GM21528 (cell line): ENCODE results near the gene ADPRS.
A peak's percentile ranks its signal among the peaks of the same experiment; 100 is the strongest.

Source experiments
- ATAC-seq: cut with Tn5 transposase; IDR thresholded peaks from one replicate; pipeline ENCODE4 v1.9.1; 2021; ENCODE audit warnings: mild to moderate bottlenecking, moderate library complexity; ENCODE audit not compliant: unreplicated experiment, low FRiP score

ADPRS gene

DNA sequence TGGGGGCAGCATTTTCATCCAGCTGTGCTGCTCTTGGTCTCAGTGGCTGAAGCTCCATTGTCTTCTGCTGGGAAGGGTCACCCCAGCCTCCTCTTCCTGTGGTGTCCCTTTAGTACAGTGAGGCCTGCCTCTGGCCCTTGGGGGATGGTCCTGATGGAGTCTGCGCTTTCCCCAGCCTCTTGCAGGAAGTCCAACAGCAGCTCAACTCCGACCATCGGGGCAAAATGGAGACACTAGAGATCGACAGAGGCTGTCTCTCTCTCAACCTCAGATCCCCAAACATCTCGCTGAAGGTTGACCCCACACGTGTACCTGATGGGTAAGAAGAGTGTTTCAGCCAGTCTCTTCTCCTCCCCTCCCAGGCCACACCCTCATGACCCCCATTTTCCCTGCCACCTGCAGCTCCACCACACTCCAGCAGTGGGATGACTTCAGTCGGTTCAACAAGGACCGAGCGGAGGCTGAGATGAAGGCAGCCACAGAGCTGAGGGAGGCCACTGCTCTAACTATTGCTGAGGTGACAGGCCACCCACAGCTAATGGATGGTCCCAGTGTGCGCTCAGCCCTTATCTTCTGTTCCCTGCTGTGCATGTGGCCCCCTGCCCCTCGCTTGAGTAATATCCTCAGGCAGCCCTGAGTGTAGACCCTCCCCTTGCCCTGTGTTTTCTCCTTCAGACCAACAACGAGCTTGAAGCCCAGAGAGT is 2.0 kb upstream of the ADPRS start:
- ATAC-seq: no peak

DNA sequence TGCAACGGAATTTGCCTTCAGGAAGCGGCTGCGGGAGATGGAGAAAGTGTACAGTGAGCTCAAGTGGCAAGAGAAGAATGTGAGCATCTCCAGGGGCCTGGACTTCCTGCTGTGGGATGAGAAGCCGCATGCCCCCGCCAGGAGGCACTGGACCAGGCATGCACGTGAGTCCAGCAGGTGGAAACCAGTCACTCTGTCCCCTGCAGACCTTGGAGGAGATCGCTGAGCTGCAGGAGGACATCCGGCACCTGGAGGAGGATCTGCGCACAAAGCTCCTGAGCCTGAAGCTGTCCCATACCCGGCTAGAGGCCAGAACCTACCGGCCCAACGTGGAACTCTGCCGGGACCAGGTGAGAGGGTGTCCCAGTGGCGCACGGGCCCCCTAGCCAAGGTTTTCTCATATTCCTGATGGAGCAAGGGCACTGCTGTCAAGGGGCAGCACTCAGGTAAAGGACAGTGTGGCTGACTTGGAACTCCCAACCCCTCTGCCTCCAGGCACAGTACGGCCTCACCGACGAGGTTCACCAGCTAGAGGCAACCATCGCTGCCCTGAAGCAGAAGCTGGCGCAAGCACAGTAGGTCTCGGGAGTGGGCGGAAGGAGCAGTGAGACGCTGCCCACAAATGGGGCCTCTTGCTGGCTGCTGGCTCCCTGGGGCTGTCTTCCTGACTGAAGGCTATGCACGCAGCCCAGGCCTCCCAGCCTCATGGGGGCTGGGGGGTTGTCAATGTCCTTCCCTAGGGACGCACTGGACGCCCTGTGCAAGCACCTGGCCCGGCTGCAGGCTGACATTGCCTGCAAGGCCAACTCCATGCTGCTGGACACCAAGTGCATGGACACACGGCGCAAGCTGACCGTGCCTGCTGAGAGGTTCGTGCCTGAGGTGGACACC is 1.2 kb upstream of the ADPRS start:
- ATAC-seq: no peak

DNA sequence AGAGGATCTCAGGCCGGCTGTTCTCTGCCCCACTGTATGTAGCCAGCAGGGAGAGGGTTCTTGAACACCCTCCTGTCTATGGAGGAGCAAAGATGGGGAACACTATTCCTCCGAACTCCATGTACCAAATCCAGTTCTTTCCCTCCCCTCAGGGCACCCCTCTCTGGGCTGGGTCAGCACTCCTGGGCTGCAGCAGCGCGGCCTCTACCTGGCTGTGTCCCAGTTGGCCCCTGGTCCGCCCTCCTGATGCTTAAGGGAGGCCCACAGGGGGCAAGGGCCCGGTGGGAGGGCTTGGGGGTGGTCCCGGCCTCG is 471 bp upstream of the ADPRS start:
- ATAC-seq: peak; percentile 20

DNA sequence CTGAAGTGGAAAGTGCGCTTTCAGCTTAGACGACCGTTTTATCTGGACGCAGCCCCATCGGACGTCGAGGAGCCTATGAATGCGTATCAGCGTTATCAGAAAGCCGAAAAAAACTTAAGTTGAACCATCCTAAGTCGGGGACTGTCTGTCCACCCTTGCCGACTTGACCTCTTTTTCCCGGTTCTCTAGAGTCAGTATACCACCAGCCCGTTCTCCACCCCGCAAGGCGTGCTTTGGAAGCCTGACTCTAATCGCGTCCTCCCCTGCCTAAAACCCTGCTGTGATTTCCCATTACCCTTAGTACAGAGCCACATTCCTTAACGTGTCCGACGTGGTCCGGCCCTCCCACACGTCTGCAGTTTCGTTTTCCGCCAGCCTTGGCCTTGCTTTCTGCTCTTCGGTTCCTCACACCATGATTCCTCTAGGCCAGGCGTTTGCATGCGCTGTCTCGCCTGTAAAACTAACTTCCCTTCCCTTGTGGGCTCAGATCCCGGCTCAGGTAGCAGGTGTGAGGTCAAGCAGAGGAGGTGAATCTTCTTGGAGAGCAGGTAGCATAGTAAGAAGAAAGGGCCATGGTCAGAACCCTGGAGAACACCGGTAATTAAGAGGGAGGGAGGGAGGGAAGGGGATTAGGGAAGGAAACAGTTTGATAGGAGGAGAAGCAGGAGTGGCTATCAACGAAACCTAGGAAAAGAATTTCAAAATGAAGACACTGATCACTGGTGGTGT is 865 bp downstream of the ADPRS start:
- no peak for ATAC-seq

DNA sequence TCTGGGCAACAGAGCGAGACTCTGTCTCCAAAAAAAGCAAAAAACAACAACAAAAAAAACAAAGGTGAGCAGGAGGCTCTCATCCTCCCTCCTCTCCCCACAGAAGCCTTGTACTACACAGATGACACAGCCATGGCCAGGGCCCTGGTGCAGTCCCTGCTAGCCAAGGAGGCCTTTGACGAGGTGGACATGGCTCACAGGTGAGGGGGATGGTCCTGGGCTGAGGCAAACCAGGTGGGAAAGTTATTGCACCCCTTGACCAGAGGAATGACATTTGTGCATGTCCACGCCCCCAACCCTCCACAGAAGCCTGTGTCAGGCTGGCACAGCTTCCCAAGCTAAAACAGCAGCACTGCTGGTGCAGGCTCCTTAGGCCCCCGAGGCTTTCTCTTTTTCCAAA is 2.4 kb downstream of the ADPRS start:
- no peak for ATAC-seq

DNA sequence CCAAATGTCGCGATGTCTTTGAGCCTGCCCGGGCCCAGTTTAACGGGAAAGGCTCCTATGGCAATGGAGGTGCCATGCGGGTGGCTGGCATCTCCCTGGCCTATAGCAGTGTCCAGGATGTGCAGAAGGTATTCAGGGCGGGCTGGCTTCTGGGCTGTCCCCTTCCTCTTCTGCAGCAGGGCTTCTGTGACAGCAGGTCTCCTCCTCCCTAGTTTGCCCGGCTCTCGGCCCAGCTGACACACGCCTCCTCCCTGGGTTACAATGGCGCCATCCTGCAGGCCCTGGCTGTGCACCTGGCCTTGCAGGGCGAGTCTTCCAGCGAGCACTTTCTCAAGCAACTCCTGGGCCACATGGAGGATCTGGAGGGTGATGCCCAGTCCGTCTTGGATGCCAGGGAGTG is 3.0 kb downstream of the ADPRS start:
- no peak for ATAC-seq

DNA sequence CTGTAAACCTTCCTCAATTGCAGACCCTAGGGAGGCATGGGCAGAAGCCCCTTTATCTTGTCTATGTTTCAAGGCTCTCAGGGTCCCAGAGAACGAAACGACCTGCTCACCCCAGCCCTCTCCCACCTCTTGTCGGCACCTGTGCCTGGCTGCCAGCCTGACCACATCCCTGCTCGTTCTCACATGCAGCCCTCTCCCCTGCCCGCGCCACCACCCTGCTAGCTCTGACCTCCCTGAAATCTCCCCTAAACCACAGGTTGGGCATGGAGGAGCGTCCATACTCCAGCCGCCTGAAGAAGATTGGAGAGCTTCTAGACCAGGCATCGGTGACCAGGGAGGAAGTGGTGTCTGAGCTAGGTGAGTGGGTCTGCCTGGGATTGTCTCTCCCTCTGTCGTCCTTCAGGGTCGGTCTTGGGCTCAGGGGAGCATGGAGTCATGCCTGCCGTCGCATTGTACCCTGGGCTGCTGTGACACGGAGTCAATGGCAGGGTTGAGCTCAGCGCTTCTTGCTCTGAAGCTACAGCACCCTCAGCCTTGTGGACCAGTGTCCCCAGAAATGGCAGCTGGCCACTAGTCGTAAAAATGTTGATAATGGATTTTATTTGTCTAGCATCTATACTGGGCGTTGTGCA is 3.6 kb downstream of the ADPRS start:
- no peak for ATAC-seq

DNA sequence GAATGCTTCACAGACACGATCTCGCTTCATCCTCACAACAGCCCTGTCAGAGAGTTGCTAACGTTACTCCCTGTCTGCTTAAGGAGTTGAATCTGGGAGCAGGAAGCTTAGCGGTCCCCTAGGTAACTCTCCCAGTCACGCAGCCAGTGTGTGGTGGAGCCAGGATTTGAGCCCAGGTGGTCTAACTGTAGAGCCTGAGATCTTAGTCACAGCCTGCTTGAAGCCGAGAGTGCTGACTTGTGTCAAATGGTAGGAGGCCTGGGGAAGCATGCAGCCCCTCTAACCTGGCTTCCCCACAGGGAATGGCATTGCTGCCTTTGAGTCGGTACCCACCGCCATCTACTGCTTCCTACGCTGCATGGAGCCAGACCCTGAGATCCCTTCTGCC is 4.1 kb downstream of the ADPRS start:
- ATAC-seq: no peak

DNA sequence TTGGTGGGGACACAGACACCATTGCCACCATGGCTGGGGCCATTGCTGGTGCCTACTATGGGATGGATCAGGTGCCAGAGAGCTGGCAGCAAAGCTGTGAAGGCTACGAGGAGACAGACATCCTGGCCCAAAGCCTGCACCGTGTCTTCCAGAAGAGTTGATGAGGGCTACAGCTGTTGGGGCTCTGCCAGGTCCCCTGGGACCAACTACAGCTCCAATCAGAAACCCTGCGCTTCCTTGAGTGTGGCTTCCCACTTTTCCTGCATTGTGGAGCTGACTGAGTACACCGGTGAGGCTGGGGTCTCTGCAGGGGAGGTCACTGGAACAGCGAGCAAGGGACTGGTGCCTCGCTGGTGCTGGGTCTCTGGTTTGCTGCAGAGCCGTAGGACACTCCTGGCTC is 4.5 kb downstream of the ADPRS start:
- ATAC-seq: no peak

DNA sequence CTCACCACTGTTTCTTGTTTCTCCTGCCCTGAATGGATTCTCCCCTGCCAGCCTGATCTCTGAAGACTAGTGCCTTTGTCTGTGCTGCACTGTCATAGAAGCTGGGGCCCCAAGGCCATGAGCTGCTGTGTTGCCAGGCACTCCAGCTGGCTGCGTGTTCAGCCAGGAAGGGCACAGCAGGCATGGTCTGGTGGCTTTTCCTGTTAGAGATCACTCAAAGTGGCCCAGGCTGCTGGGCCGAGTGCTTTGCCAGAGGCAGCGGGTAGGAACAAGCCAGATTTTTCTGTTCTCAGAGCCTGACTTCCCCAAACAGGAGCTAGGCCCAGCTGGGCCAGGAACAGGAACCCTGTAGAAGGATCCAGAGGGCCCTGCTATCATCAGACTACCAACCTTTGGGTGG is 5.2 kb downstream of the ADPRS start:
- no peak for ATAC-seq

DNA sequence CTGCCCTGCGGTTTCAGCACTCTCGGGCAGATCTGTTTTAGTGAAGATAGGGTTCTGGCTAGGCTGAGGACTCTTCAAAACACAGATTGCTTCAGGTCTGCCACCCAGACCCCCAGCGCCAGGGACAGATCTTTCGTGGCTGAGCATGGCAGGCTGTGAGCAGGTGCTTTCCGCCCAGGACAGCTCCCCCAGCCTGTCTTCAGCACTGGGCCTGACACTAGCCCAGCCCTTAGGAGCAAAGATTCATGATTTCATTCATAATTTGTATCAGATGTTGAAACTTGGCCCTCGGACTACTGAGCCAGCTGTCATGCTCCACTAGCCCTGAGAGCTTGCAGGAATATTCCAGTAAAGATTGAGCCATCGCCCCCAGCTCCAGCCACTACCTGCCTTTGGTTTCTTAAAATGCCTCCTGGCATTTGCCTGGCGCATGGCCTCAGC is 5.9 kb downstream of the ADPRS start:
- ATAC-seq: no peak

DNA sequence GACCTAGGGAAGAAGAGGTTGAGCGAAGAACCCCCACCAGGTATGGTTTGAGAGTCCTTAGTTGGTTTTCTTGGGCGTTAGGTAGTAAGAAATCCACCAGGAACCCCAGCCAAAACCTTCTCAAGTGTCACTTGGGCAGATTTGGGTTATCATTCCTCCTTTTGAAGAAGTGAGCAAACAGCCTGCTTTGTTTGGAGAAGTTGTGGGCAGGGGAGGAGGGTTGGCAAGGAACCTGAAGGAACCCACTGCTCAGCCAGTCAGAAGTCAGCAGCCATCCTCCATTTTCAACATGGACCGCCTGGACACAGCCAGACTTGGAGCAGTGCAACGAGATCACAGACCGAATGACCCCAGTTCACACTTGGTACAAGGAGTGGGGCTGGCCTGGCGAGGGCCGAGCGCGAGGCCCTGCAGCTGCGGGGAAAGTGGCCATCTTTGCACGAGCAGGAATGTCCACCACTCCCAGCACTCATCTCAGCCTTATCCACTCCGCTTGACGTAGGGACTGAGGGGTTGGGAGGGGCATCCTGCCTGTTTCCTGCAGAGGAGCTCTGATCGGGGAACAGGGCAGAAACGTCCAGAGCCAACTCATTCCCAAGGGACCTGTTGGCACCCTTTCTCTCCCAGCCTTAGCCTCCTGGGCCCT is 7.2 kb downstream of the ADPRS start:
- ATAC-seq: no peak

DNA sequence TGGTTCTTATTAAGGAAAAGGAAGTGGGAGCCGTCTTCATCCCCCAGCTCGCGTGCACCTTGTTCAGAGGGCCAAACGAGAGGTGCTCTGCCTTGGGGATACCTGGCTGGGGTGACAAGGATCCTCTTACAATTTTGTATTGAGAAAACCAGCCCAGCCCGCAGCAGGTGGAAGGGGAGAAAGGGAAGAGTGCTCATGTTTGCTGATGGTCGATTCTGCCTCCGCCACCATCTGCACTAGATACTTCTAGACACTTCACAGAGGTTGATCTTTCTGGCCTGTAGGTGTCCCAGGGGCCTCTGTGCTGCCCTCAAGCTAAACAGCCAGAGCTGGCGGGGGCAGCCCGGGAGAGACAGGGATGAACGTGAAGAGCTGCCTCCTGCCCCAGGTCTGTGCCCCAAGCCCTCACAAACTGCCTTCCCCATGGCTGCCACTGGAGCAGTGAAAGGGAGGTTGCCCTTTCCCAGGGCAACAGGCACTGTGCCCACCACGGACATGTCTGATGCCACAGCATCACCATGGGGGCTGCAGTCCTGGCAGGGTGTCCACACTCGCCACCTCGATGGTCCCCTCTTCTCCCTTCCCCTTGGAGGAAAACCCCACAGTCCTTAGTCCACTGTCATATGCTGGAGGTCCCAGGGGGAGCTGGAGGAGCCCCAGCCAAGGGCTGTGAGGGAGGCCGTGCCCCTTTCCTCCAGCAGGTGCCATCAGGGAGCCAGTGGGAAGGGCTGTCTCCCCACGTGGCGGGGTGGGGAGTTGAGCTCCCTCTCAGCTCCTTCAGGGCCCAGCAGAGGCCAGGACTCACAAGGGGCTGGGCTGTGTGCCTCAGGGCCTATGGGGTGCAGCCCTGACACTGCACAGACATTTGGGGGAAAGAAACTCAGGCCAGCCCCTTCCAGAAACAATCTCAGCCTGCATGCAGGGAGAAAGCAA is 8.1 kb downstream of the ADPRS start:
- ATAC-seq: no peak

DNA sequence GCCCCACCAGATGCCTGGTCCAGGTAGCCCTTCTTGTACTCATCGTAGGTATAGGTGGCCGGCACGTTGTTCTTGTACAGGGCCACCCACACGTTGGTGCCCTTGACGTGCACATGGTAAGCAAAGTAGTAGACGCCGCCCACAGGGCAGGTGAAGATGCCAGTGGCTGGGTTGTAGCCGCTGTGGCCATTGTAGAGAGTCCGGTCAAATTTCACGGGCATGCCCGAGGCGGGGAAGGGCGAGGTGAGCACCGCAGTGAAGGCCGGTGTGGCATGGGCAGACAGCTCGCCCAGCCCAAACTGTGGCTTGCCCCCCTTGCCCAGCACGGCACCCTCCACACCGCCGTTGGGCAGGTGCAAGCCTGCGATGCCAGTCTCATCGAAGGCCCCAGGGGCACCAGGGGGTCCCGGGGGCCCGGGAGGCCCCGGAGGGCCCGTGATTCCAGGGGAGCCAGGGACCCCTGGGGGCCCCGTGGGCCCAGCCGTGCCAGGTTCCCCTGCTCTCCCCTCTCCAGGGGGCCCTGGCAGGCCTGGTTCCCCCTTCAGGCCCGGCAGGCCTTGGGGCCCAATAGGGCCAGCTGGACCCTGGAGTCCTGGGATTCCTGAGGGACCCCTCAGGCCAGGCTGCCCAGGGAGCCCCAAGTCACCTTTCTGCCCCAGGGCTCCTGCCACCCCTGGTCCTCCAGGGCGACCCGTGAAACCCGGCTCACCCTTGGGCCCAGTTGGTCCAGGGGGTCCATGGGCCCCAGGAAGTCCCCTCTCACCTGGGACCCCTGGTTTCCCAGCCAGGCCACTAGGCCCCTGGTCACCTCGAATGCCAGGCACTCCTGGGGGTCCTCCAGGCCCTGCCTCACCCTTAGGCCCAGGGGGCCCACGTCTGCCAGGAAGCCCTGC is 9.2 kb downstream of the ADPRS start:
- no peak for ATAC-seq

DNA sequence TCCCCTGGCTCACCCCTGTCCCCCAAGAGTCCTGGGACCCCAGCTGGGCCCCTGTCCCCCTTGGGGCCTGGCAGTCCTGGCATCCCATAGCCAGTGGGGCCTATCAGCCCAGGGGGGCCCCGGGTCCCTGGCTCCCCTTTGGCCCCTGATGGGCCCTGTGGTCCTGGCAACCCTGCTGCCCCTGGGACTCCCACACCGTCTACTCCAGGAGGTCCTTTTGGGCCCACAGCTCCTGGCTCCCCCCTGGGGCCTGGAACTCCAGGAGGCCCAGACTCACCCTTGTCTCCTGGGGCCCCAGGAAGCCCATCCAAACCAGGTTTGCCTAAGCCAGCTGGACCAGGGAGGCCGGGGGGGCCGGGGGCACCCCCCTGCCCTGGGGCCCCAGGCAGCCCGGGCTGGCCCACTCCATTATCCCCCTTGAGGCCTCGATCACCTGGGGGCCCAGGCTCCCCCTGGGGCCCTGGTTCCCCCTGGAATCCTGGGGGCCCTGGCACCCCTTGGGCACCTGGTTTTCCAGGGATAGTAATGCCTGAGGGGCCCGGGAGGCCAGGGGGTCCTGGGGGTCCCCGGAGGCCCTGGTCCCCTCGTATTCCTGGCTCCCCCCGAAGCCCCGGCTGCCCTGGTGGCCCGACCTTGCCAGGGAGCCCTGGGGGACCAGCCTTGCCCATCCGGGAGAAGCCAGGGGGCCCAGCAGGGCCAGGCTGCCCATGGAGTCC is 10.1 kb downstream of the ADPRS start:
- ATAC-seq: no peak

DNA sequence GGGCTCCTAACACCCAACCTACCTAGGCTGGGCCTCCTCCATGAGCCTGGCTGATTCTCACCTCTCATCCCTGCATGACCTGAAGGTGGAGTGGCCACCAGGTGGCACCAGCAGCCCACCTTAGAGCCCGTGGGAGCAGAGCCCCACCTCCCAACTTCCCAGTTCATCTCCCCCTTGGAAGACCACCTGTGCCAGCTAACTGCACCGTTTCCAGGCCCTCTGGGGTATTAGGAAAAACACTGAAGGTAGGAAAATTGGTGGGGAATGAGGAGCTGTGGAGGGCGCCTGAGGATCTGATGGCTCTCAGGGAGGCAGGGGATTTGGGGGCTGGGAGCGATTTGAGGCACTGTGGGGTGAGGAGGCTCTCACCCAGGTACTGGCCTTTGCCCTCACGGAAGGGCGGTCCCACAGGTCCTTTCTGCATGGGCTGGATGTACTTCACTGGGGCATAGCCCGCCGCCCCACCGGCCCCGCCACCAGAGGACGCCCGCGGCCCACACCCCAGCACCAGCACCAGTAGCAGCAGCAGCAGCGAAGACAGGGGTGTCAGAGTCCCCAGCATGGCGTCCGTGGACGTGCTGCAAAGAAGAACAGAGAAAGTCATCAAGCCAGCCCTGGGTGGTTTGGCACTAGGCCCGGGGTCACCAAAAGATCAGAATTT is 11.1 kb downstream of the ADPRS start:
- no peak for ATAC-seq

DNA sequence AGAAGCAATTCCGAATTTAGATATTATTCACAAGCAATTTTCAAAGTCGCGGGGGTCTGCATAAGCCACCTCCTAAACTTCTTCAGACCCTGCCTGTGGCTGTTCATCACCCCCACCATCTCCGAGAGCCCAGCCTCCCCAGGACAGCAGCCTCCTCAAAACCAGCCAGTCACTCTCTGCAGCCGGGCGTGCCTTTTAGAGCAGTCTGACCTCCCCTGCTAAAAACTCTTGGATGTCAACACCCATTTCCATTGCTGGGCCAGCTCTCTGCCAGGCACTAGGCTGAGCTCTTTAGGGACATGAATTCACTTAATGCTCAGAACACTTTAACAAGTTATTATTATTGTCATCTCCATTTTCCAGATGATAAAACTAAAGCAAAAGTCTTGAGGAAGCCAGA is 11.7 kb downstream of the ADPRS start:
- no peak for ATAC-seq
